ENCODE data around the gene SLC39A8. TPM values are rescaled to one million over a fixed set of nuclear protein-coding genes. Genes with fewer than 3 reads are reported as not detected.
"Not testable (repeated sequence)": the region's sequence is repeated elsewhere in the genome, so short reads cannot be mapped to it uniquely, and the experiment has no call there.

The SLC39A8 gene
- total RNA-seq = 6.3 TPM

GRCh38 chr4:102344954-102345794, at the start of gene SLC39A8:
SLC39A8 (minus strand) TSS chr4:102345482; CDS start chr4:102344662, 820 bp downstream.
- Histone ChIP-seq H3K4me1 (ENCODE audit: control insufficient read depth in 3 of 3, insufficient read depth in 3 of 3, low read length in 3 of 3) (peaks cover 2 to 17% (median 9%) of the 10 kb centered on the region in 3 donors), H3K36me3 (ENCODE audit: control insufficient read depth in 3 of 3, insufficient read depth in 3 of 3, low read length in 3 of 3) (no peaks in the 10 kb centered on the region), H3K4me3 (ENCODE audit: low read length in 3 of 3) (peak within 1 kb of the TSS; percentile 80 to 93 (median 81)), H3K9me3 (ENCODE audit: control insufficient read depth in 3 of 3, low read length in 3 of 3) (no peaks in the 10 kb centered on the region), H3K9ac (ENCODE audit: low read depth in 1 of 3, low read length in 3 of 3) (peak within 1 kb of the TSS; percentile 69 to 78 (median 75)), H3K27ac (ENCODE audit: low read depth, low read length) (peak within 1 kb of the TSS; percentile 31), H3K27me3 (ENCODE audit: control insufficient read depth in 3 of 3, insufficient read depth in 3 of 3, low read length in 3 of 3) (peaks cover 0 to 9% (median 3%) of the 10 kb centered on the region in 3 donors)

GRCh38 chr4:102392033-102392744, 46.9 kb upstream of the SLC39A8 start:
- Histone ChIP-seq H3K4me3 (ENCODE audit: low read length in 3 of 3) (no peak overlapping the region), H3K9me3 (ENCODE audit: control insufficient read depth in 3 of 3, low read length in 3 of 3) (no peaks in the 10 kb centered on the region)

GRCh38 chr4:102390438-102390837, 45.2 kb upstream of the SLC39A8 start:
- Histone ChIP-seq H3K27me3 (ENCODE audit: control insufficient read depth in 3 of 3, insufficient read depth in 3 of 3, low read length in 3 of 3) (no peaks in the 10 kb centered on the region), H3K9ac (ENCODE audit: low read depth in 1 of 3, low read length in 3 of 3) (no peak overlapping the region), H3K4me3 (ENCODE audit: low read length in 3 of 3) (no peak overlapping the region), H3K36me3 (ENCODE audit: control insufficient read depth in 3 of 3, insufficient read depth in 3 of 3, low read length in 3 of 3) (no peaks in the 10 kb centered on the region), H3K9me3 (ENCODE audit: control insufficient read depth in 3 of 3, low read length in 3 of 3) (no peaks in the 10 kb centered on the region), H3K27ac (ENCODE audit: low read depth, low read length) (no peak overlapping the region), H3K4me1 (ENCODE audit: control insufficient read depth in 3 of 3, insufficient read depth in 3 of 3, low read length in 3 of 3) (no peaks in the 10 kb centered on the region)

More at GRCh38 chr4:102392033-102392744, 46.9 kb upstream of the SLC39A8 start:
- Histone ChIP-seq H3K36me3 (ENCODE audit: control insufficient read depth in 3 of 3, insufficient read depth in 3 of 3, low read length in 3 of 3) (no peaks in the 10 kb centered on the region), H3K27me3 (ENCODE audit: control insufficient read depth in 3 of 3, insufficient read depth in 3 of 3, low read length in 3 of 3) (no peaks in the 10 kb centered on the region), H3K27ac (ENCODE audit: low read depth, low read length) (no peak overlapping the region), H3K9ac (ENCODE audit: low read depth in 1 of 3, low read length in 3 of 3) (no peak overlapping the region), H3K4me1 (ENCODE audit: control insufficient read depth in 3 of 3, insufficient read depth in 3 of 3, low read length in 3 of 3) (no peaks in the 10 kb centered on the region)

- Histone ChIP-seq H3K4me3 (ENCODE audit: low read length in 3 of 3) (no peak overlapping the region), H3K36me3 (ENCODE audit: control insufficient read depth in 3 of 3, insufficient read depth in 3 of 3, low read length in 3 of 3) (no peaks in the 10 kb centered on the region), H3K9me3 (ENCODE audit: control insufficient read depth in 3 of 3, low read length in 3 of 3) (no peaks in the 10 kb centered on the region), H3K27ac (ENCODE audit: low read depth, low read length) (no peak overlapping the region), H3K27me3 (ENCODE audit: control insufficient read depth in 3 of 3, insufficient read depth in 3 of 3, low read length in 3 of 3) (no peaks in the 10 kb centered on the region), H3K4me1 (ENCODE audit: control insufficient read depth in 3 of 3, insufficient read depth in 3 of 3, low read length in 3 of 3) (no peaks in the 10 kb centered on the region), H3K9ac (ENCODE audit: low read depth in 1 of 3, low read length in 3 of 3) (no peak overlapping the region)
Observed at GRCh38 chr4:102388611-102389010, 43.3 kb upstream of the SLC39A8 start.

- no peaks in the 10 kb centered on the region for H3K4me1 ChIP-seq (ENCODE audit: control insufficient read depth in 3 of 3, insufficient read depth in 3 of 3, low read length in 3 of 3)
- no peak overlapping the region for H3K9ac ChIP-seq (ENCODE audit: low read depth in 1 of 3, low read length in 3 of 3)
- no peaks in the 10 kb centered on the region for H3K9me3 ChIP-seq (ENCODE audit: control insufficient read depth in 3 of 3, low read length in 3 of 3)
Observed at GRCh38 chr4:102387552-102388150, 42.4 kb upstream of the SLC39A8 start.

GRCh38 chr4:102386966-102387365, 41.7 kb upstream of the SLC39A8 start:
- Histone ChIP-seq H3K4me3 (ENCODE audit: low read length in 3 of 3) (no peak overlapping the region), H3K36me3 (ENCODE audit: control insufficient read depth in 3 of 3, insufficient read depth in 3 of 3, low read length in 3 of 3) (no peaks in the 10 kb centered on the region), H3K27me3 (ENCODE audit: control insufficient read depth in 3 of 3, insufficient read depth in 3 of 3, low read length in 3 of 3) (no peaks in the 10 kb centered on the region), H3K9ac (ENCODE audit: low read depth in 1 of 3, low read length in 3 of 3) (no peak overlapping the region), H3K9me3 (ENCODE audit: control insufficient read depth in 3 of 3, low read length in 3 of 3) (no peaks in the 10 kb centered on the region), H3K27ac (ENCODE audit: low read depth, low read length) (no peak overlapping the region), H3K4me1 (ENCODE audit: control insufficient read depth in 3 of 3, insufficient read depth in 3 of 3, low read length in 3 of 3) (no peaks in the 10 kb centered on the region)

More at GRCh38 chr4:102387552-102388150, 42.4 kb upstream of the SLC39A8 start:
- H3K27ac ChIP-seq (ENCODE audit: low read depth, low read length) = no peak overlapping the region
- H3K36me3 ChIP-seq (ENCODE audit: control insufficient read depth in 3 of 3, insufficient read depth in 3 of 3, low read length in 3 of 3) = no peaks in the 10 kb centered on the region
- no peaks in the 10 kb centered on the region for H3K27me3 ChIP-seq (ENCODE audit: control insufficient read depth in 3 of 3, insufficient read depth in 3 of 3, low read length in 3 of 3)
- no peak overlapping the region for H3K4me3 ChIP-seq (ENCODE audit: low read length in 3 of 3)

GRCh38 chr4:102380253-102380652, 35.0 kb upstream of the SLC39A8 start:
- H3K4me1 ChIP-seq (ENCODE audit: control insufficient read depth in 3 of 3, insufficient read depth in 3 of 3, low read length in 3 of 3); H3K27ac ChIP-seq (ENCODE audit: low read depth, low read length); H3K4me3 ChIP-seq (ENCODE audit: low read length in 3 of 3); H3K9me3 ChIP-seq (ENCODE audit: control insufficient read depth in 3 of 3, low read length in 3 of 3); H3K27me3 ChIP-seq (ENCODE audit: control insufficient read depth in 3 of 3, insufficient read depth in 3 of 3, low read length in 3 of 3); H3K9ac ChIP-seq (ENCODE audit: low read depth in 1 of 3, low read length in 3 of 3); H3K36me3 ChIP-seq (ENCODE audit: control insufficient read depth in 3 of 3, insufficient read depth in 3 of 3, low read length in 3 of 3): not testable (repeated sequence)

- no peaks in the 10 kb centered on the region for H3K27me3 ChIP-seq (ENCODE audit: control insufficient read depth in 3 of 3, insufficient read depth in 3 of 3, low read length in 3 of 3)
Observed at GRCh38 chr4:102362922-102363432, 17.7 kb upstream of the SLC39A8 start.

GRCh38 chr4:102358128-102358527, 12.8 kb upstream of the SLC39A8 start:
- H3K36me3 ChIP-seq (ENCODE audit: control insufficient read depth in 3 of 3, insufficient read depth in 3 of 3, low read length in 3 of 3) = no peaks in the 10 kb centered on the region
- H3K27ac ChIP-seq (ENCODE audit: low read depth, low read length) = no peak overlapping the region
- H3K4me3 ChIP-seq (ENCODE audit: low read length in 3 of 3) = no peak overlapping the region
- H3K9ac ChIP-seq (ENCODE audit: low read depth in 1 of 3, low read length in 3 of 3) = no peak overlapping the region
- no peaks in the 10 kb centered on the region for H3K27me3 ChIP-seq (ENCODE audit: control insufficient read depth in 3 of 3, insufficient read depth in 3 of 3, low read length in 3 of 3)
- no peaks in the 10 kb centered on the region for H3K4me1 ChIP-seq (ENCODE audit: control insufficient read depth in 3 of 3, insufficient read depth in 3 of 3, low read length in 3 of 3)
- no peaks in the 10 kb centered on the region for H3K9me3 ChIP-seq (ENCODE audit: control insufficient read depth in 3 of 3, low read length in 3 of 3)

More at GRCh38 chr4:102362922-102363432, 17.7 kb upstream of the SLC39A8 start:
- Histone ChIP-seq H3K36me3 (ENCODE audit: control insufficient read depth in 3 of 3, insufficient read depth in 3 of 3, low read length in 3 of 3) (no peaks in the 10 kb centered on the region), H3K4me3 (ENCODE audit: low read length in 3 of 3) (no peak overlapping the region), H3K27ac (ENCODE audit: low read depth, low read length) (no peak overlapping the region), H3K9ac (ENCODE audit: low read depth in 1 of 3, low read length in 3 of 3) (no peak overlapping the region), H3K9me3 (ENCODE audit: control insufficient read depth in 3 of 3, low read length in 3 of 3) (no peaks in the 10 kb centered on the region), H3K4me1 (ENCODE audit: control insufficient read depth in 3 of 3, insufficient read depth in 3 of 3, low read length in 3 of 3) (no peaks in the 10 kb centered on the region)
